Mucosa of rectum (tissue), 2 donors: Measurements from ENCODE around the gene MITF.

Experiments used
- H3K27ac ChIP-seq, 2 donors: one replicate each; pipeline ENCODE4 v1.7.0; 2013; ENCODE audit warnings: inconsistent platforms in 2 of 2, low read depth in 2 of 2, low read length in 2 of 2
- H3K27me3 ChIP-seq, 2 donors: one replicate each; pipeline ENCODE4 v1.7.0; 2013; ENCODE audit warnings: low read length in 2 of 2; ENCODE audit not compliant: control insufficient read depth in 2 of 2, insufficient read depth in 2 of 2
- H3K36me3 ChIP-seq, 2 donors: one replicate each; pipeline ENCODE4 v1.7.0; 2013; ENCODE audit warnings: low read length in 2 of 2; ENCODE audit not compliant: control insufficient read depth in 2 of 2, insufficient read depth in 2 of 2
- H3K4me1 ChIP-seq, 2 donors: one replicate each; pipeline ENCODE4 v1.7.0; 2013; ENCODE audit warnings: low read length in 2 of 2, mild to moderate bottlenecking in 1 of 2; ENCODE audit not compliant: control insufficient read depth in 2 of 2, insufficient read depth in 2 of 2
- H3K4me3 ChIP-seq, 2 donors: one replicate each; pipeline ENCODE4 v1.7.0; 2013; ENCODE audit warnings: low read length in 2 of 2
- H3K9ac ChIP-seq, 2 donors: one replicate each; pipeline ENCODE4 v1.7.0; 2013; ENCODE audit warnings: low read length in 2 of 2, low read depth in 1 of 2, mild to moderate bottlenecking in 1 of 2
- H3K9me3 ChIP-seq, 2 donors: one replicate each; pipeline ENCODE4 v1.7.0; 2013; ENCODE audit warnings: low read length in 2 of 2; ENCODE audit not compliant: control insufficient read depth in 2 of 2
- donor health status: healthy.
- donor health status: Normal muscosa, but diverticular disease.

MITF gene

DNA sequence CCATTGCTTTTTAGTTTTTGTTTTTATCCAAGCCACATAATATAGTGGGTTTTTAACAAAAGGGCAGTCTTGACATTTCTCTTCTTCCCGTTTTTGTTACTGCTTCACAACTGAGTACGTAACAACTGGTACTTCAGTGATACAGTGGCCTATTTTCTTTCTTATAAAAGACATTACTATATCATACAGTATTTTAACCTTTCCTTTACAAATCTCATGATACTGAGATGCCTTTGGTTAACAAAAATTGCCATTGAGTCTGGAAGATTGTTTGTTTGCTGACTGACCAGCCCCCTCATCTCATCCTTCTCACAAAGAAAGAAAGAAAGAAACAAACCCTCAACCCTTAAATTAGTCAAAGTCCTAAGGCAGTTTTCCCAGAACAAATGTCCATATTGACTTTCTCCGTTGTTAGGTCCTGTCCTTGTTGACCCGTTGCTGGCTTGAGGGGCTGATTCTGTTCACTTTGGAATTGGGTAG lies 183.3 kb downstream of the MITF start:
- no peak overlapping the region for H3K4me3 ChIP-seq
- no peaks in the 10 kb centered on the region for H3K4me1 ChIP-seq
- no peaks in the 10 kb centered on the region for H3K27me3 ChIP-seq
- H3K27ac ChIP-seq, result no peak overlapping the region
- H3K9ac ChIP-seq, result no peak overlapping the region
- no peaks in the 10 kb centered on the region for H3K36me3 ChIP-seq
- no peaks in the 10 kb centered on the region for H3K9me3 ChIP-seq

DNA sequence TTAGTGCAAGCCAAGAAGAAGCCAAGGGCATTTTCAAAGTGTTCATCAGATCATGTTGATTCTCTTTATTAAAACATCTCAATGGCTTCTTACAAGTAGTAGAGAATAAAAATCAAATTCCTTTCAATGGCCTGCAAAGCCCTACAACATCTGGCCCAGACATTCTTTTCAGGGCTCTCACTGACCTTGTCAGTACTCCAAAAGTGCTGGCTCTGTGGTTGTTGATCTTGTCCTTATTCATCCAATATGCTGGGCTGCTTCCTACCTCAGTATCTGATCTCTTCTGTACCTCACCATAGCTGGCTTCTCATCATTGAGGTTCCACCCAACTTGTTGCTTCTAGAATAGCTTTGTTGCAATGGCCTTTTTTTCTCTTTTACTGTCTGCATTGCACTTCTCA lies 186.2 kb downstream of the MITF start:
- Histone ChIP-seq H3K36me3 (no peaks in the 10 kb centered on the region), H3K9ac (no peak overlapping the region), H3K27me3 (no peaks in the 10 kb centered on the region), H3K27ac (no peak overlapping the region), H3K9me3 (no peaks in the 10 kb centered on the region), H3K4me3 (no peak overlapping the region), H3K4me1 (no peaks in the 10 kb centered on the region)

DNA sequence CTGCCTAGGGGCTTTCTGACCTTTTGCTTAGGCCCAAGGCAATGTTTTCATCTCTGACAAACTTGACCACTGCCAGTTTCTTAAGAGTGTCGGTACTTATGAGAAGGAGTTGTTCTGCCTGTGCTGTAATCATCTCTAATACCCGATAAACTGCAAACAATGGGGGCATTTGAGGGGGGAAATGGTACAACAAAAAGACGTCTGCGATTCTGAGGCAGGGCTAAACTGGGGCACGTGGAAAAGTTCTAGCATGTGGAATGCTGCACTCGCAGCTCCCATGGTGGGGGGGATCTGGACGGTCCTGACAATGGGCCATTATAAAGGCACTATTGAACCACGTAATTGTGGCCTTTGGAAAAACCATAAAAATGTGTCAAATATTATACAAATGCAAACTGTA lies 187.1 kb downstream of the MITF start:
- Histone ChIP-seq H3K27me3 (no peaks in the 10 kb centered on the region), H3K4me1 (no peaks in the 10 kb centered on the region), H3K4me3 (no peak overlapping the region), H3K9me3 (no peaks in the 10 kb centered on the region), H3K27ac (no peak overlapping the region), H3K36me3 (no peaks in the 10 kb centered on the region), H3K9ac (no peak overlapping the region)

DNA sequence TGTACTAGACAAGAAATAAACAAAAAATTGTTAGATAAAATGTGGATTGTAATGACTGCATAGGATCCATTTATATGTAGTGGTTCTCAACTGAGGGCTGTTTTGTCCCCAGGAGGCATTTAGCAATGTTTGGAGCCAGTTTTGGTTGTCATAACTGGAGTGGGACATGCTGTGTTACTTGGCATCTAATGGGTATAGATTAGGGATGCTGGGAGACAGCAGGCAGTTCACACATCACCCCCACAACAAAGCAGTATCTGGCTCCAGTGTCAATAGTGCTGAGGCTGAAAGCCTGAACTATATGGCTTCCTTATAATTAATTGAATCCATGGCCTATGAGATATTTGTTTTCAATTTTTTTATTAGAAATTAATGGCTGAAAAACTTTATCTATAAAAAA lies 188.3 kb downstream of the MITF start:
- no peaks in the 10 kb centered on the region for H3K4me1 ChIP-seq
- no peaks in the 10 kb centered on the region for H3K36me3 ChIP-seq
- no peak overlapping the region for H3K4me3 ChIP-seq
- no peaks in the 10 kb centered on the region for H3K27me3 ChIP-seq
- no peak overlapping the region for H3K9ac ChIP-seq
- no peaks in the 10 kb centered on the region for H3K9me3 ChIP-seq
- no peak overlapping the region for H3K27ac ChIP-seq

DNA sequence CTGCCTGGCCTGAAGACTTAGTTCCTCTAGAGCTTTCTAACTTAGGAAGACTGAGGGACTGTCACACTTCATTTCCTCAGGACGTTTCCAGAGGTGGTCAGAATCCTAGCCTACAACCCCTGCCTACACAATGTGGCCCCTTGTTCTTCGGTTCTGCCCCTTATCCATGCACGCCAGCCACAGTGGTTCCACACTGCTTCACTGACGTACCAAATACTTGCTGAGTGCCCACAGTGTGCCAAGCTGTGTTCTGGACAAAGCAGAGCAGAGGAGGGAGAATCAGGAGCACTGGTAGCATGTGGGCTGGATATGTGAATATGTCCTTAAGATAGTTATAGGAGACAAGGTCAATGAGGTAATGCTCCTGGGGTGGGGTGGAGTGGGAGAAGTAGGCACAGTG lies 189.8 kb downstream of the MITF start:
- no peaks in the 10 kb centered on the region for H3K9me3 ChIP-seq
- H3K27me3 ChIP-seq, result no peaks in the 10 kb centered on the region
- no peak overlapping the region for H3K4me3 ChIP-seq
- no peak overlapping the region for H3K27ac ChIP-seq
- no peaks in the 10 kb centered on the region for H3K36me3 ChIP-seq
- H3K4me1 ChIP-seq, result no peaks in the 10 kb centered on the region
- H3K9ac ChIP-seq, result no peak overlapping the region

DNA sequence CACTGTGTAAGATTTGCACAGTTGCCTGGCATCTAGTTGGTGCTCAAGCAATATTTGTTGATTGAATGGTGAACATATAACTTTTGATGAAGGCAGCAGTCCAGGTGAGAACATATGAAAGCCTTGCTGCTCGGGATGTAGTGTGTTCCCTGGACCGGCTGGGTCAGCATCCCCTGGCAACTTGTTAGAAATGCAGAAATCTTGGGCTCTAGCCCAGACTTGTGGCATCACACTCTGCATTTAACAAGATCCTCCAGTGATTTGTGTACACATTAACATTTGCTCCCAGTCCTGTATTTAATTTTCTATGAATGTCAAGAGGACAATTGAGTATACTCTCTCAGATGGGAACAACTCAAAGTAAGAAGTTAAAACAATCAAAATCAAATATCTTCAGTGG lies 191.3 kb downstream of the MITF start:
- H3K4me1 ChIP-seq, result no peaks in the 10 kb centered on the region
- no peaks in the 10 kb centered on the region for H3K36me3 ChIP-seq
- no peaks in the 10 kb centered on the region for H3K9me3 ChIP-seq
- H3K4me3 ChIP-seq, result no peak overlapping the region
- H3K27ac ChIP-seq, result no peak overlapping the region
- H3K27me3 ChIP-seq, result no peaks in the 10 kb centered on the region
- H3K9ac ChIP-seq, result no peak overlapping the region

DNA sequence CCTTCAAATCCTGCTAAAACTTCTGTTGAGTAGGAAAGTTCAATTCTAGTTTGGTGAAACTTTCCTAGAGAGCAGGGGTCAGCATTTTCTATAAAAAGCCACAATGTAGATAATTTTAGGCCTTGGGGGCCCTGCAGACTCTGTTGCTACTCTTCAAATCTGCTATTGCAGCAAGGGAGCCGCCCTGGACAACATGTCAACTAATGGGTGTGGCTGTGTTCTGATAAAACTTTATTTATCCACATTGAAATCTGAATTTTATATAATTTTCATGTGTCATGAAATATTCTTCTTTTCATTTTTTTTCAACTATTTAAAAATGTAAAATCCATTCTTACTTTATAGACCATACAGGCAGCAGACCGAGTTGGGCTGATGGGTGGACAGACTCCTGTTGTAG lies 192.8 kb downstream of the MITF start:
- H3K4me1 ChIP-seq, result no peaks in the 10 kb centered on the region
- no peaks in the 10 kb centered on the region for H3K9me3 ChIP-seq
- no peak overlapping the region for H3K4me3 ChIP-seq
- H3K9ac ChIP-seq, result no peak overlapping the region
- H3K27me3 ChIP-seq, result no peaks in the 10 kb centered on the region
- no peaks in the 10 kb centered on the region for H3K36me3 ChIP-seq
- H3K27ac ChIP-seq, result no peak overlapping the region

DNA sequence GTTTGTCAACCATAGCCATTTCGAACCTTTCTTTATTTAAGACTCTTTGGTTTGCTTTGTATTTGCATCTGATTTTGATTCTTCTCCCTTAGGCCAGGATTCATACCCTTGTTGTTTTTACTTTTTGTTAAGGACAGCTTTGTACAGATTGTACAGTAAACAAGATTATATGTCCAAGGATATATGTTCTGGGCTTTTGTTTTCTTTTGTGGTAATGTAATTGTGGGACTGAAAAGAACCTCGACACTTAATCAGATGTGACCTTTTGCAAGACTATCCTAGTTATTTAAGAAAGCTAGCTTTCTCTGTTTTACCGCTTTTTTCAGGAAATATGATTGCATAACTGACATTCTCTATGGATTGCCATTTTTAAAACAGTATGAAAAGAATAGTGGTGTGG lies 193.2 kb downstream of the MITF start:
- Histone ChIP-seq H3K27ac (no peak overlapping the region), H3K9me3 (no peaks in the 10 kb centered on the region), H3K9ac (no peak overlapping the region), H3K36me3 (no peaks in the 10 kb centered on the region), H3K27me3 (no peaks in the 10 kb centered on the region), H3K4me1 (no peaks in the 10 kb centered on the region), H3K4me3 (no peak overlapping the region)

DNA sequence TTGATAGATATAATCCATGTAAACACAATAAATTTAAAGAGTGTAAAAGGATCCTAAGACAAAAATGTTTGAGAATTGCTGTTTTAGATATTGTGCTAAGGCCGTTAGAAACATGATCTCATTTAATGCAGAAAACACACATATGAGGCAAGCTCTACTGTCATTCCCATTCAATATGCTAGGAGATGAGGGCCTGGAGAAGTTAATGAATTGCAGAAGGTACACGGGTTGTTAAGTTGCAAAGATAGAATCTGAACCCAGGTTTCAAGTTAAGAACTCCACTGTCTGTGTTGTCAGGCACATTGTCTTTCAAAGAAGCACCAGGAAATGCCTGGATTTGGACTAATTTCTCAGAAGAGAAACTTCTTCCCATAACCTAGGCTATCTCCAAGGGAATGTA lies 195.1 kb downstream of the MITF start:
- Histone ChIP-seq H3K4me1 (no peaks in the 10 kb centered on the region), H3K36me3 (no peaks in the 10 kb centered on the region), H3K27ac (no peak overlapping the region), H3K9me3 (no peaks in the 10 kb centered on the region), H3K4me3 (no peak overlapping the region), H3K27me3 (no peaks in the 10 kb centered on the region), H3K9ac (no peak overlapping the region)

DNA sequence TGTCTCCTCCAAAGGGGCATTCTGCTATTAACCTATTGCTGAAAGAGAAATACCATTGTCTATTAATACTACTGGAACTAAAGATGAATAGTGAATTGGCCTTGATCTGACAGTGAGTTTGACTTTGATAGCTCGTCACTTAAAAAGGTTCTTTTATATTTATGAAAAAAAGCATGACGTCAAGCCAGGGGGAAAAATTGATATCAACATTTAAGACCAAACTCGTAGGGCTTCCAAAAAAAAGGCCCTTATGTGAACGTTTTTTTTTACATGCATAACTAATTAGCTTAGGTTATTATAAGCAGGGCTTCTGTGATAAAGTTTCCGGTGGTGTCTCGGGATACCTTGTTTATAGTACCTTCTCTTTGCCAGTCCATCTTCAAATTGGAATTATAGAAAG lies 197.0 kb downstream of the MITF start:
- no peaks in the 10 kb centered on the region for H3K36me3 ChIP-seq
- H3K27ac ChIP-seq, result no peak overlapping the region
- no peaks in the 10 kb centered on the region for H3K4me1 ChIP-seq
- H3K9me3 ChIP-seq, result no peaks in the 10 kb centered on the region
- H3K4me3 ChIP-seq, result no peak overlapping the region
- no peaks in the 10 kb centered on the region for H3K27me3 ChIP-seq
- no peak overlapping the region for H3K9ac ChIP-seq

DNA sequence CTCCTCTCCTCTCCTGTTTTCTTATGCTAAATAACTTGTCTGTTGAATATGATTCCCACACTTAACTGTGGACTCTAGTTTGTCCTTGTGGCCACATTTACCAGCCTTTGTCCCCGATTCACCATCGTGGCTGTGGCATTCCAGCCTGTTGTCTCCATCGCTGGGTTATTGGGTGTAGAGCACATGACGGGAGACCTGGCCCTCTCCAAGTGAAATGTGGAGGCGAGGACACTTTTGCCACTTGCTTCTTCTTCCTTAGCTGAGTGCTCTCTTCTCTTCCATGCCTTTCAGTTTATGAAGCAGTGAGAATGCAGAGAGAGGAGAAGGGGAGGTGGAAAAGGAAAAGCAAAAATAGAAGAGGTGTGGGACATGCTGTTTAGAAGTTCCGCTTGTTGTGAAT lies 198.8 kb downstream of the MITF start:
- no peaks in the 10 kb centered on the region for H3K36me3 ChIP-seq
- H3K9me3 ChIP-seq, result no peaks in the 10 kb centered on the region
- no peaks in the 10 kb centered on the region for H3K4me1 ChIP-seq
- H3K9ac ChIP-seq, result no peak overlapping the region
- no peaks in the 10 kb centered on the region for H3K27me3 ChIP-seq
- no peak overlapping the region for H3K27ac ChIP-seq
- H3K4me3 ChIP-seq, result no peak overlapping the region
